HG02981 (cell line): ENCODE measurements around the gene TLCD3A.
"Not testable (repeated sequence)": the region's sequence is repeated elsewhere in the genome, so short reads cannot be mapped to it uniquely, and the experiment has no call there.

Experiments used
- ATAC-seq: cut with Tn5 transposase; IDR thresholded peaks from one replicate; pipeline ENCODE4 v1.9.1; 2021; ENCODE audit warnings: mild to moderate bottlenecking, moderate library complexity; ENCODE audit not compliant: unreplicated experiment

The TLCD3A gene

GRCh38 chr17:732067-732901 lies at the start of gene TLCD3A:
Gene TLCD3A (plus strand): TSS chr17:732596. CDS start chr17:732648, 52 bp downstream.
- ATAC-seq: peak; percentile 57

DNA sequence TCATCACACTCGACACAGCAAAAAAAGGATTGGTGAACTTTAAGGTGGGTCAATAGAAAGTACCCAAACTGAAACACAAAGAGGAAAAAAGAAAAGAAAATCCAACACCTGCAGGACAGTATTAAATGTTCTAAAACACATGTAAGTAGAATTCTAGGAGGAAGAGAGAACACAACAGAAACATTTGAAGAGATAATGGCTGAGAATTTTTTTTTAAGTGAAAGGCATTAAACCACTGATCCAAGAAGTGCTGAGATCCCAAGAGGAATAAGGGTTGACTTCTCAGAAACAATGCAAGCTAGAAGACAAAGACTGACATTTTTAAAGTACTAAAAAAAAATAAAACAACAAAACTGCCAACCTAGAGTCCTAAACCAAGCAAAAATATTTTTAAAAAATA lies 49.4 kb upstream of the TLCD3A start:
- no peak for ATAC-seq

- ATAC-seq: no peak
Measured at GRCh38 chr17:683499-684254, 48.7 kb upstream of the TLCD3A start.

DNA sequence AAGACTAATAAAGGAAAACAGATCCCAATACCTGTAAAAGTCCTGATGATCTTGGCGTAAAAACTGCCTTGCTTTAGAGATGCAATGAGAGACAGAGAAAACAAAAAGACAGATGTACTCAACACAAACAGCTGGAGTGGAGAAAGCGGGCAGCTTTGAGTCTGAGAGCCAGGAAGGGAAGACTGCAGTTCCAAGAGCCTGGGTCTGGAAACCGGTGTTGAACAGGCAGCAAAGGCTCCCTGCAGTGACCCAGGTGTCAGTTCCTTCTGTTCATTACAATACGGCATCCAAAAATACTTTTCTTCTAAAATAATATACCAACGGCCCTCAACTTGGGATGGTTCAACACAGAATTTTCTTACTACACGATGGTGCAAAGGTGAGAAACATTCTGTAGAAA lies 47.4 kb upstream of the TLCD3A start:
- ATAC-seq: no peak

- ATAC-seq: no peak
Measured at GRCh38 chr17:688100-688989, 44.1 kb upstream of the TLCD3A start.

- ATAC-seq: no peak
Measured at GRCh38 chr17:689556-690275, 42.7 kb upstream of the TLCD3A start.

GRCh38 chr17:690361-690760 lies 42.0 kb upstream of the TLCD3A start:
- ATAC-seq: no peak

GRCh38 chr17:691423-691822 lies 41.0 kb upstream of the TLCD3A start:
- ATAC-seq: no peak

- no peak for ATAC-seq
Measured at GRCh38 chr17:692116-692515, 40.3 kb upstream of the TLCD3A start.

DNA sequence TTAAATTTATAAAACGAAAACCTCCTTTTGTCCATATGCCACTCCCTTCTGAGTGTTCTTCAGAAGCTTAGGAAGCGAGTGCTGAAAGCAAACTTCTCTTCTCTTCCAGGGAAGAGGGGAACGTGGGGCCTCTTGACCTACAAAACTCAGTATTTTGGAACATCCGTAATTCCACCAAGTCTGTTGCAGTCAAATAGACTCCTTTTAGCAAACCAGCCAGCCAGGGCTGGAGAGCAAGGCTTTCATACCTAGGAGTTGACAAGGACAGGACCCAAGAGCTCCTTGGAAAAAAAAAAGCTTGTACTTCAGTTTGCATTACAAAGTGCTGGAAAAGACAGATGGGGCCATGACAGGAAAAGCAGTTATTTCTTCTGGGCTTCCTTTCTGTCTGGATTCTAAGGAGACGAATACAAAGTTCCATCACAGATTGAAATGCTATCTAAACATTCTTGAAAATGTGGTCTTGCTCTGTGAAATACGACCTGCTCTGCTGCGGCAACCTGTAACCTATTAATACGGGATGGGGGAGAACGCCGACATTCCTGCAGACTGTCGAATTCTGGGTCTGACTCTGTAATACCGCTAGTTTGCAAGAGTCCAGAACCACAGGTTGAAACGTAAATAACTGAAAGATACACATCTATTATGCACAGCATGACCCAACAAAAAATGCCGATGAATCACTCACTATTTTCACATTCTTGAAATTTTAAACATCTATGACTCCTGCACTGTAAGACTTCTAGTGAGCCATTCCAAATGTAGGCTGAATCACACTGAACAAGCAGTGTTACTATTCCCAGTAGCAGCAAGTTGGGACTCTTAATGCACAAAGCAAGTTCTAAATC lies 38.4 kb upstream of the TLCD3A start:
- ATAC-seq: no peak

- no peak for ATAC-seq
Measured at GRCh38 chr17:696369-696768, 36.0 kb upstream of the TLCD3A start.

DNA sequence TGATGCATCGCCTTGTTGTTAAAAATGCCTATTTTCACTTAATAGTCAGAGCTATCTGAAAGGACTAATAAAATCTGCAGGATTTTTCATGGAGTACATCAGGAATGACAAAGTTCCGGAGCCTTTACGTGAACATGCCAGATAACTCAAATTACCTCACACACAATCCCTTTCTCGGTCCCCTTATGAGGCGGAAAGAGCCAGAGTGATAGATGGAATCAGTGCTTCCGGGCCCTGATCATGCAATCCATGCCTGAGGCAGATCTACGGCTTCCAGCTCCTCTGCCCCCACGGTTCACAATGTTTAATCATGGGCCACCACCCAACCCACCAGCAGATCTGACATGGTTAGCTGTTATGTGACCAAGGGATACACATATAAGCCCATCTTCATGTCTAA lies 34.7 kb upstream of the TLCD3A start:
- ATAC-seq: no peak

DNA sequence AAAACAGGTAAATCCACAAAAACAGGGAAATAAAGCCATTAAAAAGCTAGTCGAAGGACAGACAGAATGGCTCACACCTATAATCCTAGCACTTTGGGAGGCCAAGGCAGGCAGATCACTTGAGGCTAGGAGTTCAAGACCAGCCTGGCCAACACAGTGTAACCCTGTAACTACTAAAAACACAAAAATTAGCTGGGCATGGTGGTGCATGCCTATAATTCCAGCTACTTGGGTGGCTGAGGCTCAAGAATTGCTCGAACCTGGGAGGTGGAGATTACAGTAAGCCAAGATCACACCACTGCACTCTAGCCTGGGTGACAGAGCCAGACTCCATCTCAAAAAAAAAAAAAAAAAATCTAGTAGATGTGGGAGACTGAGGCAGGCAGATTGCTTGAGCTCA lies 34.3 kb upstream of the TLCD3A start:
- ATAC-seq: not testable (repeated sequence)

GRCh38 chr17:699345-699744 lies 33.1 kb upstream of the TLCD3A start:
- no peak for ATAC-seq

GRCh38 chr17:700504-701094 lies 31.8 kb upstream of the TLCD3A start:
- ATAC-seq: no peak

GRCh38 chr17:703081-703875 lies 29.1 kb upstream of the TLCD3A start:
- ATAC-seq: no peak

DNA sequence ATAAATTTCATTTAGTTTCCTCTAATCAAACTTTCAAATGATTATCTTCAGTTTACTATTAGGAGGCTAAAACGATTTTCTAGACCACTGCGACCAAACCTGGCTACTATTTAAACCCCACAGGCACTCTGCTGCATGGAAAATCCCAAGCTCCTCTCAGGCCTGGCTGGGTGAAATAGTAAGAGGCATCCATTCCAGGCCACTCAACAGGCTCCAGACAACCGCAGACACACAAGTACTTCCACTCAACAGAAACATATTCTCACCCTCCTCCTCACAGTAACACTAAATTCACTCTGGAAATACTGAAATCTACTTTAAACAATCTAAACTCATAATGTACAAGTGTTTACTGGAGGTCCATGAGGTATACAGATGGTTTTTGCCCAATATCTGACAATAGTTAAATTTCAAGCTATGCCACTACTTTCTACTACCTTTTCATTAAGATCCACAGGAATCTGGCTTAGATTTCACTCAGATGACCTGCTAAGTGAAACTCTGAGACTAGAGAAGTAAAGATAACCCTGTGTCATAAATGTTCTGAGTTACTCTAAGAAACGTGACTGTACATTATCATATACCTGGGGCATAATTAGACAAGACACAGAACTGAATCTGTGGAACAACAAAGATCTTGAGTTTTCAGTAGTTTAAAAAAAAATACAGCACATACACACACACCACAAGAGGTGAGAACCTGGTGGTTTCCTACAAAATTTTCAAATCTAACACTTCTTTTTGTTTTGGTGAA lies 28.1 kb upstream of the TLCD3A start:
- ATAC-seq: no peak

DNA sequence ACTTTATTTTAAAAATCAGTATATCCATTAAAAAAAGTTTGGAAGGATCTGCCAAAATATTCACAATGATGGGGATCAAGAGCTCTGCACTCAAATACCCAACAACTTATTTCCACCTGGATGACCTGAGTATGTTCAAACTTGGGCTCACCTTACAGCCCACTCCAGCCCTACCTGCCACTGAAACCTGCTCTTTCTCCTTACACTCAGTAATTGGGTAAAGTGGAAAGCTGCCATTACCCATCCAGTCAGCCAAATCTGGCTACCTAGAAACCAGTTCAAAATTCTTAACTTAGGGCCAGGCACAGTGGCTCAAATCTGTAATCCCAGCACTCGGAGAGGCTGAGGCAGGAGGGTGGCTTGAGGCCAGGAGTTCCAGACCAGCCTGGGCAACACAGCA lies 27.4 kb upstream of the TLCD3A start:
- no peak for ATAC-seq
